IMR-90 (cell line): ENCODE data around the gene LYPD4. TPM values are rescaled to one million over a fixed set of nuclear protein-coding genes. Genes with fewer than 3 reads are reported as not detected.

Source experiments
- ATAC-seq: fragments of 200-7000 bp; cut with Tn5 transposase; 2 replicates; pipeline ENCODE4 v1.9.1; 2020; ENCODE audit warnings: low read depth, mild to moderate bottlenecking, moderate library complexity
- BruUV-seq: library from RNA; stranded (reverse); fragments of 400-500 nt; replicated peaks from 2 replicates; lab custom pipeline; 2021; lab: Mats Ljungman, UMichigan
- CTCF ChIA-PET: fragments of 300-600 bp; formaldehyde crosslinking; extraction: SDS; loops from one replicate; lab custom pipeline; 2021; ENCODE audit warnings: antibody characterized with exemption; lab: Yijun Ruan, JAX
- POLR2A ChIA-PET: fragments of 300-600 bp; sonication (Branson Sonifier 250); formaldehyde crosslinking; loops from one replicate; lab custom pipeline; 2022; ENCODE audit warnings: antibody characterized with exemption; ENCODE audit not compliant: unreplicated experiment; lab: Charles Lee
- DNase-seq: peaks from one replicate; pipeline ENCODE4 v3.0.0; 2013
- H2AFZ ChIP-seq: replicated peaks from 2 replicates; pipeline ENCODE3; 2013; ENCODE audit warnings: low read length, mild to moderate bottlenecking; ENCODE audit not compliant: poor library complexity
- H2AK5ac ChIP-seq: 2 replicates; pipeline ENCODE4 v1.6.1; 2013; ENCODE audit warnings: low read depth, low read length, inconsistent platforms
- H2AK9ac ChIP-seq: replicated peaks from 2 replicates; pipeline ENCODE3; 2013; ENCODE audit warnings: mild to moderate bottlenecking, low read depth, low read length, moderate library complexity; ENCODE audit not compliant: poor library complexity
- H2BK120ac ChIP-seq: 2 replicates; pipeline ENCODE4 v1.6.1; 2013; ENCODE audit warnings: low read depth, low read length, inconsistent platforms
- H2BK15ac ChIP-seq: 3 replicates; pipeline ENCODE4 v1.6.1; 2013; ENCODE audit warnings: low read depth, low read length, inconsistent platforms
- H2BK20ac ChIP-seq: 2 replicates; pipeline ENCODE4 v1.6.1; 2013; ENCODE audit warnings: low read depth, mild to moderate bottlenecking, inconsistent platforms, low read length, moderate library complexity
- H2BK5ac ChIP-seq: 2 replicates; pipeline ENCODE4 v1.6.1; 2013; ENCODE audit warnings: mild to moderate bottlenecking, low read depth, low read length, inconsistent platforms; ENCODE audit not compliant: poor library complexity, severe bottlenecking
- H3K14ac ChIP-seq: replicated peaks from 2 replicates; pipeline ENCODE4 v1.6.1; 2013; ENCODE audit warnings: low read depth, low read length, inconsistent platforms
- H3K18ac ChIP-seq: 2 replicates; pipeline ENCODE4 v1.6.1; 2013; ENCODE audit warnings: low read depth, low read length, control low read depth
- H3K23ac ChIP-seq: 2 replicates; pipeline ENCODE4 v1.6.1; 2013; ENCODE audit warnings: low read depth, low read length, inconsistent platforms
- H3K27ac ChIP-seq: 2 replicates; pipeline ENCODE4 v1.5.1; 2013; ENCODE audit warnings: mild to moderate bottlenecking, control low read depth, low read length; ENCODE audit not compliant: insufficient read depth
- H3K27me3 ChIP-seq: 2 replicates; pipeline ENCODE4 v1.6.1; 2013; ENCODE audit warnings: low read length; ENCODE audit not compliant: control insufficient read depth, insufficient read depth
- H3K36me3 ChIP-seq: 2 replicates; pipeline ENCODE4 v1.6.1; 2013; ENCODE audit warnings: low read length, mixed read lengths; ENCODE audit not compliant: control insufficient read depth, insufficient read depth
- H3K4ac ChIP-seq: 2 replicates; pipeline ENCODE4 v1.6.1; 2013; ENCODE audit warnings: low read depth, low read length, inconsistent platforms
- H3K4me1 ChIP-seq: 2 replicates; pipeline ENCODE4 v1.6.1; 2013; ENCODE audit warnings: low read length, mixed read lengths; ENCODE audit not compliant: control insufficient read depth, insufficient read depth
- H3K4me2 ChIP-seq: 2 replicates; pipeline ENCODE4 v1.6.1; 2013; ENCODE audit warnings: low read depth, mild to moderate bottlenecking, control low read depth, low read length, moderate library complexity
- H3K4me3 ChIP-seq: 2 replicates; pipeline ENCODE4 v1.5.1; 2013; ENCODE audit warnings: low read depth, mild to moderate bottlenecking, control low read depth, low read length, moderate library complexity; ENCODE audit not compliant: insufficient read depth
- H3K56ac ChIP-seq: 2 replicates; pipeline ENCODE4 v1.6.1; 2013; ENCODE audit warnings: low read length, inconsistent platforms; ENCODE audit not compliant: insufficient read depth; ENCODE audit errors: extremely low read depth
- H3K79me1 ChIP-seq, 2 experiments: 2 replicates each; pipeline ENCODE4 v1.6.1; 2013; ENCODE audit warnings: low read length in 2 of 2, inconsistent platforms in 1 of 2, low read depth in 1 of 2
- H3K9ac ChIP-seq: 2 replicates; pipeline ENCODE4 v1.6.1; 2013; ENCODE audit warnings: low read depth, low read length, control low read depth
- H3K9me1 ChIP-seq: 2 replicates; pipeline ENCODE4 v1.6.1; 2013; ENCODE audit warnings: low read length, inconsistent platforms; ENCODE audit not compliant: insufficient read depth
- H3K9me3 ChIP-seq: 2 replicates; pipeline ENCODE4 v1.6.1; 2013; ENCODE audit warnings: low read length; ENCODE audit not compliant: control insufficient read depth, insufficient read depth
- H4K20me1 ChIP-seq: 2 replicates; pipeline ENCODE4 v1.6.1; 2013; ENCODE audit warnings: low read length, inconsistent platforms; ENCODE audit not compliant: insufficient read depth
- H4K5ac ChIP-seq: 2 replicates; pipeline ENCODE4 v1.6.1; 2013; ENCODE audit warnings: mild to moderate bottlenecking, low read depth, low read length, control low read depth
- H4K8ac ChIP-seq, 2 experiments: 2 replicates each; pipeline ENCODE4 v1.6.1; 2013; ENCODE audit warnings: low read depth in 2 of 2, low read length in 2 of 2, control low read depth in 1 of 2, inconsistent platforms in 1 of 2
- H4K91ac ChIP-seq: 2 replicates; pipeline ENCODE4 v1.6.1; 2013; ENCODE audit warnings: low read depth, low read length, inconsistent platforms; ENCODE audit not compliant: insufficient read depth
- BHLHE40 ChIP-seq: fragments of 150-350 bp; IDR thresholded peaks from 2 replicates; pipeline ENCODE4 v1.6.1; 2016; ENCODE audit warnings: mild to moderate bottlenecking, low read depth, low read length
- CEBPB ChIP-seq: IDR thresholded peaks from 2 replicates; pipeline ENCODE4 v1.6.1; 2012; ENCODE audit warnings: low read depth, low read length, improper control_type of control experiment
- CHD1 ChIP-seq: IDR thresholded peaks from 2 replicates; pipeline ENCODE4 v1.6.1; 2012; ENCODE audit warnings: low read depth, low read length, improper control_type of control experiment
- FOS ChIP-seq: fragments of 150-350 bp; IDR thresholded peaks from 2 replicates; pipeline ENCODE4 v1.6.1; 2016; ENCODE audit warnings: low read depth, low read length
- MAFK ChIP-seq: IDR thresholded peaks from 2 replicates; pipeline ENCODE4 v1.6.1; 2012; ENCODE audit warnings: low read depth, low read length, improper control_type of control experiment
- MAZ ChIP-seq: IDR thresholded peaks from 2 replicates; pipeline ENCODE4 v1.6.1; 2012; ENCODE audit warnings: low read depth, mild to moderate bottlenecking, low read length, improper control_type of control experiment, moderate library complexity, borderline replicate concordance
- MXI1 ChIP-seq: IDR thresholded peaks from 2 replicates; pipeline ENCODE4 v1.6.1; 2012; ENCODE audit warnings: low read depth, mild to moderate bottlenecking, low read length, moderate library complexity, borderline replicate concordance
- NFE2L2 ChIP-seq: fragments of 150-350 bp; IDR thresholded peaks from 2 replicates; pipeline ENCODE4 v1.6.1; 2016; ENCODE audit warnings: low read depth, mild to moderate bottlenecking, low read length
- POLR2A ChIP-seq: IDR thresholded peaks from 2 replicates; pipeline ENCODE4 v1.6.1; 2012; ENCODE audit warnings: mild to moderate bottlenecking, low read depth, low read length
- RAD21 ChIP-seq: IDR thresholded peaks from 2 replicates; pipeline ENCODE4 v1.6.1; 2012; ENCODE audit warnings: low read length, improper control_type of control experiment
- RCOR1 ChIP-seq: IDR thresholded peaks from 2 replicates; pipeline ENCODE4 v1.6.1; 2012; ENCODE audit warnings: mild to moderate bottlenecking, low read length, improper control_type of control experiment; ENCODE audit not compliant: insufficient replicate concordance
- RFX5 ChIP-seq: IDR thresholded peaks from 2 replicates; pipeline ENCODE4 v1.8.0; 2012; ENCODE audit warnings: low read depth, mild to moderate bottlenecking, low read length, moderate library complexity
- SMC3 ChIP-seq: fragments of 150-350 bp; IDR thresholded peaks from 2 replicates; pipeline ENCODE4 v1.6.1; 2016; ENCODE audit warnings: low read depth, mild to moderate bottlenecking, antibody characterized with exemption, low read length, moderate library complexity
- whole genome bisulfite sequencing, 2 experiments: methylation state at CpG; one replicate each; pipeline versions ENCODE4 v1.1.5 to v1.1.7; 2013; ENCODE audit warnings: missing lambda C conversion rate in 2 of 2; ENCODE audit not compliant: insufficient read length in 1 of 2; ENCODE audit errors: extremely low coverage in 2 of 2; 5-methylcytosine and 5-hydroxymethylcytosine counted together
- dilution Hi-C: fragments of 300-500 bp; cut with HindIII; formaldehyde crosslinking; loops from one replicate; pipeline ENCODE4 v1.14.3; 2018; ENCODE audit warnings: low sequenced_read_pairs; ENCODE audit not compliant: unreplicated experiment
- in situ Hi-C: fragments of 300-500 bp; cut with MboI; formaldehyde crosslinking; loops from 3 replicates; pipeline ENCODE4 v1.14.3; 2019; ENCODE audit warnings: low sequenced_read_pairs, inconsistent platforms, mixed read lengths
- intact Hi-C: fragments of 100-400 bp; cut with micrococcal nuclease; formaldehyde crosslinking; loops from 2 replicates; pipeline ENCODE4 v1.10.0; 2022
- polyA plus RNA-seq, 3 experiments: library from polyadenylated mRNA; depleted of rRNA; stranded (reverse); fragments of >200 nt; gene quantifications; 2 replicates each; pipeline ENCODE4 v1.2.3, GENCODE V29; 2012; ENCODE audit warnings: low replicate concordance in 1 of 3
- total RNA-seq: library from RNA; depleted of rRNA; stranded (reverse); fragments of >200 nt; gene quantifications from 2 replicates; pipeline ENCODE4 v1.2.3, GENCODE V29; 2012
- TF ChIP-seq, protein P1 (sequence below): fragments of 150-350 bp; IDR thresholded peaks from 2 replicates; pipeline ENCODE4 v1.6.1; 2017; ENCODE audit warnings: mild to moderate bottlenecking, antibody characterized with exemption, low read length, low read depth
- TF ChIP-seq, protein P2 (sequence below): fragments of 150-350 bp; IDR thresholded peaks from 2 replicates; pipeline ENCODE4 v1.6.1; 2016; ENCODE audit warnings: low read depth, mild to moderate bottlenecking, low read length, moderate library complexity, borderline replicate concordance
- TF ChIP-seq, protein P3 (sequence below): conservative IDR thresholded peaks from 2 replicates; pipeline ENCODE4 v1.5.1; 2012; ENCODE audit warnings: mild to moderate bottlenecking, low read depth, low read length, improper control_type of control experiment

Gene LYPD4
- total and polyA plus RNA-seq, 2 of the 4 experiments (the other 2 are of a cell fraction) = not detected

DNA sequence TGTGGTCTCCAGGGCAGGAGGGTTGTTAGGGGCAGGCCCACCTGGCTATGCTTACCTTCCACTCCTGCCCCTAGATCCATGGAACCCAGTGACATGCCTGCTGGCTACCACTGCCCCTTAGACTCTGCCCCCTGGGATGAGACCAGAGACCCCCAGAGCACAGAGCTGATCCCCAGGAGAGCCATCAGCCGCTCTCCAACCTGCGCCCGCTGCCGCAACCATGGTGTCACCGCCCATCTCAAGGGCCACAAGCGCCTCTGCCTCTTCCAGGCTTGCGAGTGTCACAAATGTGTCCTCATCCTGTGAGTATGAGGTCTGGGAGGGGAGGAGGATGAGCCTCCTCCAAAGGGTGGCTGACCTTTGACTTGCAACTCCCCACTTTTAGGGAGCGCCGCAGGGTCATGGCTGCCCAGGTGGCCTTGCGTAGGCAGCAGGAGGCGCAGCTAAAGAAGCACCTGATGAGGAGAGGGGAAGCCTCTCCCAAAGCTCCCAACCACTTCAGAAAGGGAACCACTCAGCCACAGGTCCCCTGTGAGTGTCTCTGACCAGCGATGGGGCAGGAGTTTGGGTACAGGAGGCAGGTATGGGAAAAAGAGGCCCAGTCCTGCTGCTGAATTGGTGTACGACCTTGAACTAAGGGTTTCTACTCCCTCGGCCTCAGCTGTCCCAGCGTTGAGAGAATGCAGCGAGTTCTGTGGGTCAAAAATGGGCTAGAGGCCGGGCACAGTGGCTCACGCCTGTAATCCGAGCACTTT, 3.0 kb upstream of the LYPD4 start:
- no peak overlapping the region for H2AFZ ChIP-seq
- H3K4me3 ChIP-seq = no peak overlapping the region
- intact Hi-C loops (no loop called here), dilution Hi-C loops (no loop called here), in situ Hi-C loops (no loop called here)
- H3K4ac ChIP-seq = no peak overlapping the region
- no peak overlapping the region for H3K4me2 ChIP-seq
- no peaks in the 10 kb centered on the region for H3K79me1 ChIP-seq
- H3K9me1 ChIP-seq = no peaks in the 10 kb centered on the region
- ChIA-PET CTCF (no interaction called here), POLR2A (no interaction called here)
- no peak overlapping the region for H3K18ac ChIP-seq
- ATAC-seq = no peak
- H3K27me3 ChIP-seq = peaks cover 28% of the 10 kb centered on the region
- no peak overlapping the region for H3K14ac ChIP-seq
- no peak overlapping the region for H2BK120ac ChIP-seq
- no peak overlapping the region for H3K23ac ChIP-seq
- TF ChIP-seq BHLHE40 = no peak
- TF ChIP-seq RFX5 = no peak
- TF ChIP-seq, protein P1, sequence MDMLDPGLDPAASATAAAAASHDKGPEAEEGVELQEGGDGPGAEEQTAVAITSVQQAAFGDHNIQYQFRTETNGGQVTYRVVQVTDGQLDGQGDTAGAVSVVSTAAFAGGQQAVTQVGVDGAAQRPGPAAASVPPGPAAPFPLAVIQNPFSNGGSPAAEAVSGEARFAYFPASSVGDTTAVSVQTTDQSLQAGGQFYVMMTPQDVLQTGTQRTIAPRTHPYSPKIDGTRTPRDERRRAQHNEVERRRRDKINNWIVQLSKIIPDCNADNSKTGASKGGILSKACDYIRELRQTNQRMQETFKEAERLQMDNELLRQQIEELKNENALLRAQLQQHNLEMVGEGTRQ = no peak
- no peak for TF ChIP-seq CHD1
- TF ChIP-seq, protein P2, sequence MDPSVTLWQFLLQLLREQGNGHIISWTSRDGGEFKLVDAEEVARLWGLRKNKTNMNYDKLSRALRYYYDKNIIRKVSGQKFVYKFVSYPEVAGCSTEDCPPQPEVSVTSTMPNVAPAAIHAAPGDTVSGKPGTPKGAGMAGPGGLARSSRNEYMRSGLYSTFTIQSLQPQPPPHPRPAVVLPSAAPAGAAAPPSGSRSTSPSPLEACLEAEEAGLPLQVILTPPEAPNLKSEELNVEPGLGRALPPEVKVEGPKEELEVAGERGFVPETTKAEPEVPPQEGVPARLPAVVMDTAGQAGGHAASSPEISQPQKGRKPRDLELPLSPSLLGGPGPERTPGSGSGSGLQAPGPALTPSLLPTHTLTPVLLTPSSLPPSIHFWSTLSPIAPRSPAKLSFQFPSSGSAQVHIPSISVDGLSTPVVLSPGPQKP = no peak
- TF ChIP-seq CEBPB = no peak
- TF ChIP-seq MAZ = no peak
- no peak for TF ChIP-seq RAD21
- no peak for TF ChIP-seq MAFK
- no peak for TF ChIP-seq RCOR1
- TF ChIP-seq POLR2A = no peak
- TF ChIP-seq, protein P3, sequence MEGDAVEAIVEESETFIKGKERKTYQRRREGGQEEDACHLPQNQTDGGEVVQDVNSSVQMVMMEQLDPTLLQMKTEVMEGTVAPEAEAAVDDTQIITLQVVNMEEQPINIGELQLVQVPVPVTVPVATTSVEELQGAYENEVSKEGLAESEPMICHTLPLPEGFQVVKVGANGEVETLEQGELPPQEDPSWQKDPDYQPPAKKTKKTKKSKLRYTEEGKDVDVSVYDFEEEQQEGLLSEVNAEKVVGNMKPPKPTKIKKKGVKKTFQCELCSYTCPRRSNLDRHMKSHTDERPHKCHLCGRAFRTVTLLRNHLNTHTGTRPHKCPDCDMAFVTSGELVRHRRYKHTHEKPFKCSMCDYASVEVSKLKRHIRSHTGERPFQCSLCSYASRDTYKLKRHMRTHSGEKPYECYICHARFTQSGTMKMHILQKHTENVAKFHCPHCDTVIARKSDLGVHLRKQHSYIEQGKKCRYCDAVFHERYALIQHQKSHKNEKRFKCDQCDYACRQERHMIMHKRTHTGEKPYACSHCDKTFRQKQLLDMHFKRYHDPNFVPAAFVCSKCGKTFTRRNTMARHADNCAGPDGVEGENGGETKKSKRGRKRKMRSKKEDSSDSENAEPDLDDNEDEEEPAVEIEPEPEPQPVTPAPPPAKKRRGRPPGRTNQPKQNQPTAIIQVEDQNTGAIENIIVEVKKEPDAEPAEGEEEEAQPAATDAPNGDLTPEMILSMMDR = no peak
- no peak for TF ChIP-seq SMC3
- no peak for TF ChIP-seq FOS
- no peak for TF ChIP-seq MXI1
- no peak for TF ChIP-seq NFE2L2
- H3K36me3 ChIP-seq = no peaks in the 10 kb centered on the region
- no peak overlapping the region for H3K56ac ChIP-seq
- no peak overlapping the region for H3K27ac ChIP-seq
- H4K5ac ChIP-seq = no peak overlapping the region
- no TSS peak for BruUV-seq
- no peaks in the 10 kb centered on the region for H3K9me3 ChIP-seq
- no peak overlapping the region for H2AK9ac ChIP-seq
- no peak overlapping the region for H2BK20ac ChIP-seq
- no peaks in the 10 kb centered on the region for H4K20me1 ChIP-seq
- no peak overlapping the region for H2BK5ac ChIP-seq
- no peak overlapping the region for H2BK15ac ChIP-seq
- H3K9ac ChIP-seq = no peak overlapping the region
- H4K91ac ChIP-seq = no peak overlapping the region
- no peak overlapping the region for H4K8ac ChIP-seq
- no peaks in the 10 kb centered on the region for H3K4me1 ChIP-seq
- DNase-seq = no peak
- WGBS, 2 experiments = 81% methylated on average over 3 of the region's 19 CpGs; no CpG with 5 or more reads in 1 of the 2 experiments
- no peak overlapping the region for H2AK5ac ChIP-seq
